Right lobe of liver (tissue), 4 donors: Measurements from ENCODE around the gene MMP15.

Source experiments
- POLR2A ChIP-seq: fragments of 450-650 bp; IDR thresholded peaks from one replicate; pipeline ENCODE4 v1.6.1; 2017; ENCODE audit warnings: antibody characterized with exemption, mild to moderate bottlenecking
- TF ChIP-seq, protein P1 (sequence below), 4 donors: fragments of 200-600 bp in 3 of 4; fragments of 450-650 bp in 1 of 4; IDR thresholded peaks; one replicate each; pipeline versions ENCODE4 v1.5.1 to v1.8.0; 2016 to 2022; ENCODE audit warnings: antibody characterized with exemption in 4 of 4, mild to moderate bottlenecking in 2 of 4
- donor health status: DM: no; HTN: no; CAD: no.
- donor health status: DM: no; HTN: no; CAD: no.
- donor health status: DM: no; HTN: yes; CAD: no.

DNA sequence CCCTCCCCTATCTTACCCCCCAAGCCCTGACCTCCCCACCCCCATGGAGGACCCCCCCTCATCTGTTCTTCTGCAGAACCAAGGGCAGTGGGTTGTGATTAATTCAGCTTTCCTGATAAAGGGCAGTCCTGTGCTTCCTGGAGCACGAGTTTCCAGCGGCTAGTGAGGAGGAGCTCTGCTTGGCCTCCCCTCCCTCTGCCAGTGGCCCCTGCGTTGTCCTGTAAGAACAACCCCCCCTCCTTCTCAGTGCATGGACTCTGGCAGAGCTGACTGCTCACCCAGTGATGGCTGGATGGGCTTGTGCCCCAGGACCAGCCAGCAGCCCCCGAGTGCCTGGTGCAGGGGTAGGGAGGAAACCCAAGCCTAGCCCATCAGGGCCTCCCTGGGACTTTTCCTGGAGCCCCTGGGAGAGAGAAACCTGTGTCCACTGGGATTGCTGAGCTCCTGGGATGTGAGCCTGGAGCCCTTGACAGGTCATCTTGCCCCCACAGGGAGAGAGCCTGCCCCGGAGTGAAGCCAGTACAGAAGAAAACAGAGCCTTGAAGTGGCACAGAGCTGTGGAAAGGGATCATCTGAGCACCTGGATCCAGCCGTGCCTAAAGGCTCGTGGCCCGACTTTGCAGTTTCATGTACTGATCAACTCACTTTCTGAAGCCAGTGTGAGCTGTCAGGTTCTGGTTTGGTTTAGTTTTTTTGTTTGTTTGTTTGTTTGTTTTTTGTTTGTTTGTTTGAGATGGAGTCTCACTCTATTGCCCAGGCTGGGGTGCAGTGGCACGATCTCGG is 26.5 kb downstream of the MMP15 start:
- TF ChIP-seq, protein P1, sequence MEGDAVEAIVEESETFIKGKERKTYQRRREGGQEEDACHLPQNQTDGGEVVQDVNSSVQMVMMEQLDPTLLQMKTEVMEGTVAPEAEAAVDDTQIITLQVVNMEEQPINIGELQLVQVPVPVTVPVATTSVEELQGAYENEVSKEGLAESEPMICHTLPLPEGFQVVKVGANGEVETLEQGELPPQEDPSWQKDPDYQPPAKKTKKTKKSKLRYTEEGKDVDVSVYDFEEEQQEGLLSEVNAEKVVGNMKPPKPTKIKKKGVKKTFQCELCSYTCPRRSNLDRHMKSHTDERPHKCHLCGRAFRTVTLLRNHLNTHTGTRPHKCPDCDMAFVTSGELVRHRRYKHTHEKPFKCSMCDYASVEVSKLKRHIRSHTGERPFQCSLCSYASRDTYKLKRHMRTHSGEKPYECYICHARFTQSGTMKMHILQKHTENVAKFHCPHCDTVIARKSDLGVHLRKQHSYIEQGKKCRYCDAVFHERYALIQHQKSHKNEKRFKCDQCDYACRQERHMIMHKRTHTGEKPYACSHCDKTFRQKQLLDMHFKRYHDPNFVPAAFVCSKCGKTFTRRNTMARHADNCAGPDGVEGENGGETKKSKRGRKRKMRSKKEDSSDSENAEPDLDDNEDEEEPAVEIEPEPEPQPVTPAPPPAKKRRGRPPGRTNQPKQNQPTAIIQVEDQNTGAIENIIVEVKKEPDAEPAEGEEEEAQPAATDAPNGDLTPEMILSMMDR (IDR thresholded peaks at IDR 0.05) = no peak
- no peak for TF ChIP-seq POLR2A
